Measurements from ENCODE around the gene MISP.

The MISP gene

GRCh38 chr19:772730-773436, 22.0 kb downstream of the MISP start:
- DNase-seq (ENCODE audit: low read depth in 2 of 2): no peak

GRCh38 chr19:776549-776948, 25.6 kb downstream of the MISP start:
- no peak for DNase-seq (ENCODE audit: low read depth in 2 of 2)

GRCh38 chr19:778910-779653, 28.2 kb downstream of the MISP start:
- DNase-seq (ENCODE audit: low read depth in 2 of 2): no peak

- no peak for DNase-seq (ENCODE audit: low read depth in 2 of 2)
Measured at GRCh38 chr19:780935-781334, 30.0 kb downstream of the MISP start.

GRCh38 chr19:781800-782184, 30.9 kb downstream of the MISP start:
- no peak for DNase-seq (ENCODE audit: low read depth in 2 of 2)

GRCh38 chr19:782185-782877, 31.4 kb downstream of the MISP start:
- no peak for DNase-seq (ENCODE audit: low read depth in 2 of 2)

- DNase-seq (ENCODE audit: low read depth in 2 of 2): no peak
Measured at GRCh38 chr19:782878-783668, 32.2 kb downstream of the MISP start.

GRCh38 chr19:784541-784940, 33.6 kb downstream of the MISP start:
- no peak for DNase-seq (ENCODE audit: low read depth in 2 of 2)

GRCh38 chr19:787536-787935, 36.6 kb downstream of the MISP start:
- no peak for DNase-seq (ENCODE audit: low read depth in 2 of 2)

- DNase-seq (ENCODE audit: low read depth in 2 of 2): no peak
Measured at GRCh38 chr19:788686-788982, 37.7 kb downstream of the MISP start.

GRCh38 chr19:788983-789700, 38.2 kb downstream of the MISP start:
- DNase-seq (ENCODE audit: low read depth in 2 of 2): no peak

- no peak for DNase-seq (ENCODE audit: low read depth in 2 of 2)
Measured at GRCh38 chr19:789701-790060, 38.8 kb downstream of the MISP start.

- DNase-seq (ENCODE audit: low read depth in 2 of 2): no peak
Measured at GRCh38 chr19:791007-791566, 40.2 kb downstream of the MISP start.

- DNase-seq (ENCODE audit: low read depth in 2 of 2): no peak
Measured at GRCh38 chr19:791567-792305, 40.8 kb downstream of the MISP start.

- no peak for DNase-seq (ENCODE audit: low read depth in 2 of 2)
Measured at GRCh38 chr19:792306-792885, 41.5 kb downstream of the MISP start.

- no peak for DNase-seq (ENCODE audit: low read depth in 2 of 2)
Measured at GRCh38 chr19:793806-794205, 42.9 kb downstream of the MISP start.

- DNase-seq (ENCODE audit: low read depth in 2 of 2): no peak
Measured at GRCh38 chr19:795073-795611, 44.2 kb downstream of the MISP start.

GRCh38 chr19:795691-796581, 45.0 kb downstream of the MISP start:
- no peak for DNase-seq (ENCODE audit: low read depth in 2 of 2)
